B cell (primary cell): ENCODE data around the gene PTPRE. TPM values are rescaled to one million over a fixed set of nuclear protein-coding genes. Genes with fewer than 3 reads are reported as not detected.

Experiments
- ATAC-seq: fragments of 200-7000 bp; cut with Tn5 transposase; one replicate; pipeline ENCODE4 v1.10.0; 2021; ENCODE audit warnings: low read depth, mild to moderate bottlenecking, moderate number of reproducible peaks, moderate library complexity
- CTCF ChIA-PET: fragments of 350-600 bp; sonication (Branson Sonifier 250); formaldehyde crosslinking; loops from one replicate; lab custom pipeline; 2021; ENCODE audit warnings: antibody characterized with exemption, inconsistent platforms; lab: Charles Lee
- POLR2A ChIA-PET: fragments of 350-600 bp; sonication (Branson Sonifier 250); formaldehyde crosslinking; loops from one replicate; lab custom pipeline; 2021; ENCODE audit warnings: antibody characterized with exemption; lab: Charles Lee
- DNase-seq: peaks from one replicate; pipeline ENCODE4 v3.0.0; 2013
- H2AFZ ChIP-seq: 2 replicates; pipeline ENCODE4 v1.6.1; 2012; ENCODE audit warnings: mild to moderate bottlenecking, low read depth, low read length; ENCODE audit not compliant: insufficient read depth, poor library complexity, severe bottlenecking
- H3K27ac ChIP-seq, 2 donors: 1 replicate in 1 of 2; 2 replicates in 1 of 2; pipeline ENCODE4 v1.5.1; 2012 to 2013; ENCODE audit warnings: low read length in 2 of 2, mild to moderate bottlenecking in 2 of 2, moderate library complexity in 1 of 2
- H3K27me3 ChIP-seq, 4 experiments: fragments of 200-600 bp in 1 of 4; sonication (generic) in 1 of 4; replicated peaks in 1 of 4; 1 replicate in 2 of 4; 2 replicates in 2 of 4; pipeline versions ENCODE4 v1.6.1 to v1.7.0; 2013 to 2016; ENCODE audit warnings: low read length in 3 of 4, mild to moderate bottlenecking in 2 of 4, mixed read lengths in 1 of 4, moderate library complexity in 1 of 4; ENCODE audit not compliant: insufficient read depth in 4 of 4, control insufficient read depth in 3 of 4; ENCODE audit errors: control extremely low read depth in 1 of 4
- H3K36me3 ChIP-seq, 2 experiments: replicated peaks in 1 of 2; 1 replicate in 1 of 2; 2 replicates in 1 of 2; pipeline versions ENCODE4 v1.6.1 to v1.7.1; 2013; ENCODE audit warnings: low read length in 1 of 2; ENCODE audit not compliant: insufficient read depth in 2 of 2, control insufficient read depth in 1 of 2; ENCODE audit errors: control extremely low read depth in 1 of 2, extremely low read depth in 1 of 2
- H3K4me1 ChIP-seq, 2 donors: fragments of 200-600 bp in 1 of 2; sonication (generic) in 1 of 2; 1 replicate in 1 of 2; 2 replicates in 1 of 2; pipeline versions ENCODE4 v1.5.1 to v1.6.1; 2013 to 2017; ENCODE audit warnings: low read length in 2 of 2; ENCODE audit not compliant: control insufficient read depth in 2 of 2, insufficient read depth in 2 of 2
- H3K4me2 ChIP-seq: replicated peaks from 2 replicates; pipeline ENCODE3; 2012; ENCODE audit warnings: mild to moderate bottlenecking, low read depth, low read length; ENCODE audit not compliant: poor library complexity, severe bottlenecking
- H3K4me3 ChIP-seq, 5 experiments: fragments of 200-600 bp in 1 of 5; sonication (generic) in 1 of 5; 1 replicate in 3 of 5; 2 replicates in 2 of 5; pipeline versions ENCODE4 v1.5.1 to v1.7.0; 2011 to 2016; ENCODE audit warnings: low read length in 4 of 5, mild to moderate bottlenecking in 4 of 5, low read depth in 2 of 5, control low read depth in 1 of 5, moderate library complexity in 1 of 5; ENCODE audit not compliant: insufficient read depth in 1 of 5; ENCODE audit errors: control extremely low read depth in 1 of 5, extremely low read depth in 1 of 5
- H3K79me2 ChIP-seq: fragments of 200-600 bp; sonication (generic); one replicate; pipeline ENCODE4 v1.6.0; 2016; ENCODE audit warnings: low read length; ENCODE audit not compliant: control insufficient read depth, insufficient read depth
- H3K9ac ChIP-seq: fragments of 200-600 bp; sonication (generic); 2 replicates; pipeline ENCODE4 v1.6.1; 2017; ENCODE audit warnings: mild to moderate bottlenecking, low read length, moderate library complexity
- H3K9me3 ChIP-seq, 3 donors: one replicate each; pipeline versions ENCODE4 v1.6.1 to v1.7.1; 2013; ENCODE audit warnings: low read length in 2 of 3; ENCODE audit not compliant: control insufficient read depth in 2 of 3, insufficient read depth in 1 of 3; ENCODE audit errors: control extremely low read depth in 1 of 3
- H4K20me1 ChIP-seq: 2 replicates; pipeline ENCODE4 v1.6.0; 2012; ENCODE audit warnings: mild to moderate bottlenecking, low read length; ENCODE audit not compliant: insufficient read depth, control insufficient read depth, poor library complexity, severe bottlenecking
- H3K27ac Mint-ChIP-seq: one replicate; pipeline ENCODE4 v1.8.0; 2021; ENCODE audit warnings: mixed read lengths
- H3K27me3 Mint-ChIP-seq: one replicate; pipeline ENCODE4 v1.8.0; 2021; ENCODE audit warnings: mixed read lengths
- H3K4me1 Mint-ChIP-seq: one replicate; pipeline ENCODE4 v1.8.0; 2021; ENCODE audit warnings: mixed read lengths
- H3K4me3 Mint-ChIP-seq: one replicate; pipeline ENCODE4 v1.8.0; 2021; ENCODE audit warnings: mixed read lengths
- H3K9me3 Mint-ChIP-seq: one replicate; pipeline ENCODE4 v1.8.0; 2022; ENCODE audit warnings: mixed read lengths; ENCODE audit not compliant: insufficient read depth
- CTCF ChIP-seq: fragments of 200-600 bp; IDR thresholded peaks from one replicate; pipeline ENCODE4 v1.8.0; 2022; ENCODE audit warnings: antibody characterized with exemption, mild to moderate bottlenecking
- EZH2 ChIP-seq: IDR thresholded peaks from 2 replicates; pipeline ENCODE4 v1.6.1; 2012; ENCODE audit warnings: borderline replicate concordance, low read depth, mild to moderate bottlenecking, moderate library complexity, low read length; ENCODE audit not compliant: insufficient read depth, poor library complexity, severe bottlenecking
- WGBS: methylation state at CpG from one replicate; pipeline ENCODE4 v1.1.5; 2013; ENCODE audit warnings: missing lambda C conversion rate; ENCODE audit not compliant: insufficient coverage; 5-methylcytosine and 5-hydroxymethylcytosine counted together
- intact Hi-C: fragments of 100-400 bp; cut with micrococcal nuclease; formaldehyde crosslinking; loops from one replicate; pipeline ENCODE4 v1.10.0; 2022
- polyA plus RNA-seq: library from polyadenylated mRNA; depleted of rRNA; stranded (reverse); fragments of >200 nt; gene quantifications from 2 replicates; pipeline ENCODE4 v1.2.3, GENCODE V29; 2012
- total RNA-seq, 2 donors: library from RNA; stranded (reverse); fragments of 120-200 nt in 1 of 2; gene quantifications; 1 replicate in 1 of 2; 2 replicates in 1 of 2; pipeline versions ENCODE4 v1.2.3 to v1.2.4, GENCODE V29; 2013 to 2022

The PTPRE gene
- total and polyA plus RNA-seq, 2 donors (not counting 1 experiment from before 2014, with no cell fraction given) = 6.6 to 32.7 TPM

- Histone ChIP-seq H3K4me3 (no peak overlapping the region), H3K9ac (no peak overlapping the region), H3K4me1 (peaks cover 33 to 46% of the 10 kb centered on the region in 2 donors), H3K79me2 (peaks cover 39% of the 10 kb centered on the region), H3K27ac (no peak overlapping the region), H3K36me3 (peaks cover 2 to 48% of the 10 kb centered on the region in 2 experiments), H4K20me1 (peaks cover 6% of the 10 kb centered on the region), H3K27me3 (no peaks in the 10 kb centered on the region), H2AFZ (no peak overlapping the region), H3K9me3 (no peaks in the 10 kb centered on the region), H3K4me2 (no peak overlapping the region)
- 94% methylated on average over 4 of the region's 5 CpGs for WGBS
- H3K27me3 Mint-ChIP-seq = no peaks in the 10 kb centered on the region
- intact Hi-C loops = no loop called here
- H3K27ac Mint-ChIP-seq = no peak overlapping the region
- peaks cover 40% of the 10 kb centered on the region for H3K4me1 Mint-ChIP-seq
- no peak overlapping the region for H3K4me3 Mint-ChIP-seq
- ATAC-seq (no peak), DNase-seq (no peak)
- H3K9me3 Mint-ChIP-seq = no peaks in the 10 kb centered on the region
- ChIA-PET CTCF (interaction anchor here (1.2 to 5.9 kb wide), 5 partner anchors 8 to 160 kb away, joined by 3 to 56 read pairs (median 11); no protein-coding TSS in a partner anchor), POLR2A (no interaction called here)
- TF ChIP-seq EZH2 (no peak), CTCF (no peak)
Measured at GRCh38 chr10:128051548-128051947, 144.6 kb downstream of the PTPRE start.

- no peak overlapping the region for H3K9ac ChIP-seq
- Mint-ChIP-seq H3K27ac (no peak overlapping the region), H3K4me1 (peaks cover 29% of the 10 kb centered on the region), H3K4me3 (no peak overlapping the region), H3K9me3 (no peaks in the 10 kb centered on the region), H3K27me3 (no peaks in the 10 kb centered on the region)
- intact Hi-C loops = no loop called here
- H3K27me3 ChIP-seq = no peaks in the 10 kb centered on the region
- DNase-seq (no peak), ATAC-seq (no peak)
- H3K4me1 ChIP-seq = peaks cover 24 to 35% of the 10 kb centered on the region in 2 donors
- CTCF ChIA-PET = interaction anchor here (1.9 to 3.1 kb wide), 4 partner anchors 9 to 17 kb away, joined by 5 to 16 read pairs (median 10); no protein-coding TSS in a partner anchor
- no peak overlapping the region for H3K4me3 ChIP-seq
- H3K36me3 ChIP-seq = peaks cover 2 to 54% of the 10 kb centered on the region in 2 experiments
- H2AFZ ChIP-seq = no peak overlapping the region
- POLR2A ChIA-PET = no interaction called here
- no peak overlapping the region for H3K27ac ChIP-seq
- WGBS = 98% methylated on average over 7 of the region's 7 CpGs
- H3K79me2 ChIP-seq = peaks cover 30% of the 10 kb centered on the region
- TF ChIP-seq CTCF = no peak
- no peak for TF ChIP-seq EZH2
- peaks cover 6% of the 10 kb centered on the region for H4K20me1 ChIP-seq
- no peaks in the 10 kb centered on the region for H3K9me3 ChIP-seq
- no peak overlapping the region for H3K4me2 ChIP-seq
Measured at GRCh38 chr10:128052696-128053095, 145.8 kb downstream of the PTPRE start.
